Stimulated activated CD8-positive, alpha-beta memory T cell treated with anti-CD3 and anti-CD28 coated beads, Interleukin-15, amount 100 ng/mL, for 48 hours (primary cell): ENCODE results near the gene FBXO17.
"Not testable (repeated sequence)": the region's sequence is repeated elsewhere in the genome, so short reads cannot be mapped to it uniquely, and the experiment has no call there.

ENCODE experiments used
- DNase-seq, 2 donors: peaks; one replicate each; pipeline ENCODE4 v3.0.0-alpha.2; 2020; ENCODE audit warnings: low read depth in 2 of 2

Gene FBXO17, protein sequence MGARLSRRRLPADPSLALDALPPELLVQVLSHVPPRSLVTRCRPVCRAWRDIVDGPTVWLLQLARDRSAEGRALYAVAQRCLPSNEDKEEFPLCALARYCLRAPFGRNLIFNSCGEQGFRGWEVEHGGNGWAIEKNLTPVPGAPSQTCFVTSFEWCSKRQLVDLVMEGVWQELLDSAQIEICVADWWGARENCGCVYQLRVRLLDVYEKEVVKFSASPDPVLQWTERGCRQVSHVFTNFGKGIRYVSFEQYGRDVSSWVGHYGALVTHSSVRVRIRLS

DNA sequence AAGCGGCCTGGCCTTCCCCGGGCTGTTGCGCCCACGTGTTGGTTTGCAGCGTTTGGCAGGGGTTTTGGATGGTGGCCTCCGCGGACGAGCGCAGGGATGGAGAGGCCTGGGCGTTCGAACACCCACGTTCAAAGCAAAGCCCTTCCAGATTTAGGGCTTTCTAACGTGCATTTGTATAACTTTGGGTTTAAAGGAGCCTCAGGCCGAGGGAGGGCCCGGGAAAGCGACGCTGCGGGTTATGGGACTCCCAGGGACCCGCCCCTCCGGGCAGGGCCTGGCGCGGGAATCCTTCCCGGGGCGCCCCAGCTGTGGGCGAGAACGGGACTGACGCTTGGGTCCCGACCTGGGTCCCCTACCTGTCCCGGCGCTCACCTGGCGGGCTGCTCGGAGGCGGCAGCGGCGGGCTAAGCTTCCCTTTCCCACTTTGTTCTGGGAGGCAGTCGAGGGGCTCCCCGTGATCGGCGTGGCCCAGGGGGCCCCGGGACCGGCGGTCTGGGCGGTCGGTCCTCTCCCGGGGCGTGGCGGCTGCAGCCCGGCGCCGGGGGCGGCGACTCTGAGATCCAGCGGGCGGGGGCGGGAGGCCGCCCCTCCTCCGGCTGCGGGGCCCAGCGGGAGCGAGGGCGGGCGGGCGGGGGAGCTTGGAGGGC is at the start of gene FBXO17:
Gene FBXO17 (minus strand): TSS at position 529 of the 647 bp plus-strand sequence. CDS start 25,423 bp downstream, outside the sequence.
- no peak for DNase-seq

- DNase-seq, result no peak
Observed at GRCh38 chr19:39024875-39025641, 49.5 kb upstream of the FBXO17 start.

DNA sequence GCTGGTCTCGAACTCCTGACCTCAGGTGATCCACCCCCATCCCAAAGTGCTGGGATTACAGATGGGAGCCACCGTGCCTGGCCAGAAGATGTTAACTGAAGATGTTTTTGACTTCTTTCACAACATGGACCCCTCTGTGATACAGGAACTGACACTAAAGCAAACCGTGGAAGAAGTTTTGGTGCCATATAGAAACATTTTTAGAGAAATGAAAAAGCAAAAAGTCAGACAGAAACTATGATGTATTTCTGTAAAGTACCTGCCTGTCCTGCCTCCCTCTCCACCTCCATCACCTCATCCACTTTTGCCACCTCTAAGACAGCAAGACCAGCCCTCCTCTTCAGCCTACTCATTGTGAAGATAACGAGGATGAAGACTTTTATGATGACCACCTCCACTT is 45.5 kb upstream of the FBXO17 start:
- DNase-seq, result no peak

GRCh38 chr19:39017646-39018045 is 42.1 kb upstream of the FBXO17 start:
- DNase-seq, result no peak

DNA sequence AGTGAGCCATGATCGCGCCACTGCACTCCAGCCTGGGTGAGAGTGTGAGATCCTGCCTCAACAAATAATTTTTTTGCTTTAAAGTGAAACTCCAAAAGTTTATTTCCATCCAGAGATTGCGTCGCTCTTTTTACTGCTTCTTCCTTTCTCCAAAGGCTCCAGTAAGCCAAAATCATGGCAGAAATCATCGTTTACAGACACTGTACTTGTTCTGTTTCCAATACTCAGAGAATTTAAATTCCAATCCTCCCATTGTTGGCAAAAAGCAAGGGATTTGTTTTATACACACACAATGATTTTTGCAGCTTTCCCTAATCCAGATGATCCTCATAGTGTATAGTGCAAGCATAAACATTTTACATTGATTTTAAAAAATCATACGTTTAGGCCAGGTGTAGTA is 41.5 kb upstream of the FBXO17 start:
- DNase-seq, result no peak

DNA sequence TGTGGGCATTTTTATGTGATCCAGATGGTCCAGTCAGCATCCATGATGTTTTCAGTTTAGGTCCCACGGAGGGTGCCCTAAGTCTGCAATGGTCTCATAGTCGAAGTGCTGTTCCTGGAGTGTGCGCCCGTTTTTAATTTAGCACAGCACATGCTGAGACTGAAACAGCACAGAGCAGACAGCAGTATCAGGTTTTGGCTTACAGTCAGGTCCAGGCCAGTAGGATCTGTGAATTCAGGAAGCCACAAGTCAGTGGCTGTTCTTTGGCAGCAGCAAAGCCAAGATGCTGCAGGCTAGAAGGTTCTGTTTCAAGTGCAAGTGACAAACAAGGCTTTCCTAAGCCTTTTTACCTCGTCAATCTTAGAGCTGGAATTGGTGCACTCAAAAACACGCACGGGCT is 38.5 kb upstream of the FBXO17 start:
- DNase-seq, result no peak

- no peak for DNase-seq
Observed at GRCh38 chr19:39009001-39009400, 33.5 kb upstream of the FBXO17 start.

GRCh38 chr19:39008137-39008536 is 32.6 kb upstream of the FBXO17 start:
- no peak for DNase-seq

- no peak for DNase-seq
Observed at GRCh38 chr19:39007096-39007495, 31.6 kb upstream of the FBXO17 start.

- no peak for DNase-seq
Observed at GRCh38 chr19:39004403-39004802, 28.9 kb upstream of the FBXO17 start.

GRCh38 chr19:39003796-39004195 is 28.3 kb upstream of the FBXO17 start:
- no peak for DNase-seq

DNA sequence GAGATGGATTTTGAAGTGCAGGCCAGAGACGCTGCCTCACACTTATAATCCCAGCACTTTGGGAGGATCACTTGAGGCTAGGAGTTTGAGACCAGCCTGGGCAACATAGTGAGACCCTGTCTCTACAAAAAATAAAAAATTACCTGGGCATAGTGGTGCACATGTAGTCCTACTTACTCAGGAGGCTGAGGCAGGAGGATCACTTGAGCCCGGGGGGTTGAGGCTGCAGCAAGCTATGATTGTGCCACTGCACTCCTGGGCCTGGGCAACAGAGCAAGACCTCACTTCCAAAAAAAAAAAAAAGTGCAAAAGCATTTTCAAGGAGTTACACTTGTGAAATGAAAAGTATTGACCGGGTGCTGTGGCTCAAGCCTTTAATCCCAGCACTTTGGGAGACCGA is 27.6 kb upstream of the FBXO17 start:
- DNase-seq, result no peak

- no peak for DNase-seq
Observed at GRCh38 chr19:39001041-39001440, 25.5 kb upstream of the FBXO17 start.

DNA sequence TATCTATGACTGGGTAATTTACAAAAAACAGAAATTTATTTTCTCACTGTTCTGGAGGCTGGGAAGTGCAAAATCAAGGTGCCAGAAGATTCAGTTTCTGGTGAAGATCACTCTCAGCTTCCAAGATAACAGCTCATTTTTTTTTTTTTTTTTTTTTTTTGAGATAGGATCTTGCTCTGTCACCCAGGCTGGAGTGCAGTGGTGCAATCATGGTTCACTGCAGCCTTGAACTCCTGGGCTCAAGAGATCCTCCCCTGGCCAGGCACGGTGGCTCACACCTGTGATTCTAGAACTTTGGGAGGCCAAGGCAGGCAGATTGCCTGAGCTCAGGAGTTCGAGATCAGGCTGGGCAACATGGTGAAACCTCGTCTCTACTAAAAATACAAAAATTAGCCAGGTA is 22.0 kb upstream of the FBXO17 start:
- DNase-seq, result not testable (repeated sequence)

DNA sequence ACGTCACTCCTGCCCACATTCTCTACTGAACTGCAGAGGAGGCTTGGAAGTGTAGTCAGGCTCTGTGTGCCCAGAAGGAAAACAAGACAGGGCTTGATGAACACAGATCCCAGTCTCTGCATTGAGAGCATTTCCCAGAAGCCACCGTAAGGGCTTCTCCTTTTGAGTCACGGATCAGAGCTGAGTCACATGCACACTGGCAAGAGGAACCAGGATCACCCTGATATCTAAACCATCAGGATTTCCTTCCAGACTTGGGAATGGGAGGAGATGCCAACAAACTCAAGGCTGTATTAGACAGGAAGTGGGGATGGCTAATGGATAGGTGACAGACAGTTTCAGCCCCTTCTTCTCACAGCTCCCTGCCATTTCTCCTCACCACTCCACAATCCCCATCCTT is 17.7 kb upstream of the FBXO17 start:
- DNase-seq, result no peak

DNA sequence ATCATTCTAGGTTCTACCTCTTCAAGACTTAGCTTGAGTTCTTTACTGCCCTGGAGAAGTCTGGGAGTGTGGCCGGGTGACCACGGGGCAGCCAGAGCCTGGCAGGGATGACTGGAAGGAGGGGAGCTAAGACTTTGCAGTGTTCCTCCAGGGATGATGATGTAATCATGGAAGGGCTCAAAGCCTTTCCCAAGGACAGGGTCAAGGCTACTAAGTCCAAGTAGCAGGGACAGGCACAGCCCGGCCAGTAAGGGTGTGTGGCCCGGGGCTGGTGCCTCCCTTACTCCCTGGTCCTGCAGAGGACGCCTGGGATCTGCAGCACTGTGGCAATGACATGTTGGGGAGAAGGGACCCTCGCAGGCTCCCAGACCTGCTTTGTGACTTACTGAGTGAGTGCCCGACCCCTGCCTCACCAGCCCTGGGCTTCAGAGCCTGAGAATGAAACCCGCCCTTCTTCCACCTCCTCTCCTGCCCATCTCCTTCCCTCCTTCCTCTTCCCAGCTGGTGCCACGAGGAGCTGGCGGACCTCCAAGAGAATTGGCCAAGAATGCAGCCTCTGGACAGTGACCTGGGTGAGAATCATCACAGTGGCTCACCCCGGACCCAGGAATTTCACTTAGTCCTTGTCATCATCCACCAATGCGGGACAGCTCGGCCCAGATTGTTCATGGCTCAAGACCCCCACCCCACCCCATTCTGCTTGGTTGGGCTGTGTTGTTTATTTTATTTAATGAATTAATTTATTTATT is 15.6 kb upstream of the FBXO17 start:
- no peak for DNase-seq

- not testable (repeated sequence) for DNase-seq
Observed at GRCh38 chr19:38989614-38990013, 14.1 kb upstream of the FBXO17 start.

- DNase-seq, result no peak
Observed at GRCh38 chr19:38989066-38989605, 13.6 kb upstream of the FBXO17 start.

GRCh38 chr19:38988627-38989026 is 13.1 kb upstream of the FBXO17 start:
- DNase-seq, result not testable (repeated sequence)

DNA sequence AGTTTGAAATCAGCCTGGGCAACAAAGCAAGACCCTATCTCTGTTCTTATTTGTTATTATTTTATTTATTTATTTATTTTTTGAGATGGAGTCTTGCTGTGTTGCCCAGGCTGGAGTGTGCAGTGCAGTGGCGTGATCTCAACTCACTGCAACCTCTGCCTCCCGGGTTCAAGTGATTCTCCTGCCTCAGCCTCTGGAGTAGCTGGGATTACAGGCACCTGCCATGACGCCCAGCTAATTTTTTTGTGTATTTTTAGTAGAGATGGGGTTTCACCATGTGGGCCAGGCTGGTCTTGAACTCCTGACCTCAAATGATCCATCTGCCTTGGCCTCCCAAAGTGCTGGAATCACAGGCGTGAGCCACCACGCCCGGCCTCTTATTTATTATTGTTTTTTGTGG is 12.2 kb upstream of the FBXO17 start:
- DNase-seq, result not testable (repeated sequence)

DNA sequence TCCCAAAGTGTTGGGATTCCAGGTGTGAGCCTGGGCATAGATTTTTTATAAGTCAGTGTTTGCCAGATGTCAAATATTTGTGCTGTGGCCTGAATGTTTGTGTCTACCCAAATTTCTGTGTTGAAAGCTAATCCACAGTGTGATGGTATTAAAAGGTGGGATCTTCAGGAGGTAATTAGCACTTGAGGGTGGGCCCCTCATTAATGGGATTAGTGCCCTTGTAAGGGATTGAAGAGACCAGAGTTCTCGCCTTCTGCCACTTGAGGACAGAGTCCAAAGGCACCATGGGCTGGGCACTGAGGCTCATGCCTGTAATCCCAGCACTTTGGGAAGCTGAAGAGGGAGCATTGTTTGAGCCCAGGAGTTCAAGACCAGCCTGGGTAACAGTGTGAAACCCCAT is 9.7 kb upstream of the FBXO17 start:
- DNase-seq, result no peak
